HG03196 (cell line): Measurements from ENCODE around the gene APOBEC3H.
"Not testable (repeated sequence)": the region's sequence is repeated elsewhere in the genome, so short reads cannot be mapped to it uniquely, and the experiment has no call there.

ENCODE experiments used
- ATAC-seq: cut with Tn5 transposase; IDR thresholded peaks from one replicate; pipeline ENCODE4 v1.9.1; 2021; ENCODE audit not compliant: unreplicated experiment

APOBEC3H gene

GRCh38 chr22:39097098-39098020 is at the start of gene APOBEC3H:
TSS of gene APOBEC3H (plus strand) at chr22:39097244. CDS start at chr22:39100279, 3,035 bp downstream.
- ATAC-seq, result no peak

- ATAC-seq, result not testable (repeated sequence)
These were observed 47.6 kb upstream of the APOBEC3H start for GRCh38 chr22:39049486-39049885.

- not testable (repeated sequence) for ATAC-seq
These were observed 45.1 kb upstream of the APOBEC3H start for GRCh38 chr22:39051844-39052495.

GRCh38 chr22:39055658-39056057 is 41.4 kb upstream of the APOBEC3H start:
- ATAC-seq, result no peak

- not testable (repeated sequence) for ATAC-seq
These were observed 35.8 kb upstream of the APOBEC3H start for GRCh38 chr22:39061290-39061689.

GRCh38 chr22:39061951-39062350 is 35.1 kb upstream of the APOBEC3H start:
- ATAC-seq, result not testable (repeated sequence)

GRCh38 chr22:39063904-39064303 is 33.1 kb upstream of the APOBEC3H start:
- ATAC-seq, result not testable (repeated sequence)

- not testable (repeated sequence) for ATAC-seq
These were observed 30.4 kb upstream of the APOBEC3H start for GRCh38 chr22:39066442-39067276.

- no peak for ATAC-seq
These were observed 28.8 kb upstream of the APOBEC3H start for GRCh38 chr22:39068033-39068785.

- ATAC-seq, result no peak
These were observed 26.9 kb upstream of the APOBEC3H start for GRCh38 chr22:39070186-39070585.

GRCh38 chr22:39072581-39072981 is 24.5 kb upstream of the APOBEC3H start:
- not testable (repeated sequence) for ATAC-seq

- ATAC-seq, result no peak
These were observed 23.1 kb upstream of the APOBEC3H start for GRCh38 chr22:39073981-39074380.

GRCh38 chr22:39076155-39077025 is 20.7 kb upstream of the APOBEC3H start:
- ATAC-seq, result not testable (repeated sequence)

GRCh38 chr22:39077026-39077840 is 19.8 kb upstream of the APOBEC3H start, which contains the start of gene APOBEC3G:
TSS of gene APOBEC3G (plus strand) at chr22:39077275. CDS start at chr22:39077362, 87 bp downstream.
- ATAC-seq, result peak; percentile 75

- ATAC-seq, result not testable (repeated sequence)
These were observed 19.1 kb upstream of the APOBEC3H start for GRCh38 chr22:39077912-39078311.

- ATAC-seq, result no peak
These were observed 18.7 kb upstream of the APOBEC3H start for GRCh38 chr22:39078329-39078728.

GRCh38 chr22:39079054-39079637 is 17.9 kb upstream of the APOBEC3H start:
- ATAC-seq, result not testable (repeated sequence)
